Neutrophil (primary cell): Measurements from ENCODE around the gene PAAF1.

Experiments used
- H3K27ac ChIP-seq: fragments of 200-600 bp; sonication (generic); 2 replicates; pipeline ENCODE4 v1.5.1; 2016; ENCODE audit warnings: mild to moderate bottlenecking, moderate library complexity
- H3K27me3 ChIP-seq: fragments of 200-600 bp; sonication (generic); 2 replicates; pipeline ENCODE4 v1.6.0; 2016; ENCODE audit warnings: mild to moderate bottlenecking
- H3K36me3 ChIP-seq: fragments of 200-600 bp; sonication (generic); 2 replicates; pipeline ENCODE4 v1.5.1; 2017
- H3K4me1 ChIP-seq, 2 experiments: fragments of 200-600 bp in 1 of 2; sonication (generic) in 1 of 2; 1 replicate in 1 of 2; 2 replicates in 1 of 2; pipeline versions ENCODE4 v1.5.1 to v1.6.1; 2013 to 2016; ENCODE audit warnings: low read depth in 1 of 2, low read length in 1 of 2, mild to moderate bottlenecking in 1 of 2, moderate library complexity in 1 of 2; ENCODE audit not compliant: control insufficient read depth in 1 of 2, insufficient read depth in 1 of 2
- H3K4me3 ChIP-seq, 2 experiments: fragments of 200-600 bp in 1 of 2; sonication (generic) in 1 of 2; 1 replicate in 1 of 2; 2 replicates in 1 of 2; pipeline ENCODE4 v1.5.1; 2013 to 2016; ENCODE audit warnings: low read depth in 1 of 2, low read length in 1 of 2, mild to moderate bottlenecking in 1 of 2, moderate library complexity in 1 of 2
- H3K9me3 ChIP-seq: fragments of 200-600 bp; sonication (generic); 2 replicates; pipeline ENCODE4 v1.5.1; 2016
- CTCF ChIP-seq: fragments of 200-600 bp; sonication (generic); IDR thresholded peaks from 2 replicates; pipeline ENCODE4 v1.5.1; 2016; ENCODE audit warnings: antibody characterized with exemption

The PAAF1 gene

GRCh38 chr11:73851046-73851764 is 25.6 kb upstream of the PAAF1 start:
- no peak overlapping the region for H3K4me3 ChIP-seq
- no peak overlapping the region for H3K27ac ChIP-seq
- no peaks in the 10 kb centered on the region for H3K9me3 ChIP-seq
- no peaks in the 10 kb centered on the region for H3K4me1 ChIP-seq
- no peaks in the 10 kb centered on the region for H3K36me3 ChIP-seq
- TF ChIP-seq CTCF = no peak
- no peaks in the 10 kb centered on the region for H3K27me3 ChIP-seq

GRCh38 chr11:73852049-73852448 is 24.8 kb upstream of the PAAF1 start:
- no peak overlapping the region for H3K4me3 ChIP-seq
- H3K4me1 ChIP-seq = no peaks in the 10 kb centered on the region
- H3K36me3 ChIP-seq = no peaks in the 10 kb centered on the region
- H3K9me3 ChIP-seq = no peaks in the 10 kb centered on the region
- no peaks in the 10 kb centered on the region for H3K27me3 ChIP-seq
- no peak overlapping the region for H3K27ac ChIP-seq
- no peak for TF ChIP-seq CTCF

- H3K27ac ChIP-seq = no peak overlapping the region
- no peaks in the 10 kb centered on the region for H3K9me3 ChIP-seq
- no peaks in the 10 kb centered on the region for H3K36me3 ChIP-seq
- no peaks in the 10 kb centered on the region for H3K27me3 ChIP-seq
- H3K4me1 ChIP-seq = no peaks in the 10 kb centered on the region
- H3K4me3 ChIP-seq = no peak overlapping the region
- no peak for TF ChIP-seq CTCF
These were observed 22.1 kb upstream of the PAAF1 start for GRCh38 chr11:73854680-73855079.

- no peak for TF ChIP-seq CTCF
- Histone ChIP-seq H3K27me3 (no peaks in the 10 kb centered on the region), H3K4me3 (no peak overlapping the region), H3K9me3 (no peaks in the 10 kb centered on the region), H3K27ac (no peak overlapping the region), H3K4me1 (no peaks in the 10 kb centered on the region), H3K36me3 (no peaks in the 10 kb centered on the region)
These were observed 20.7 kb upstream of the PAAF1 start for GRCh38 chr11:73856031-73856567.

GRCh38 chr11:73859671-73860070 is 17.1 kb upstream of the PAAF1 start:
- H3K9me3 ChIP-seq = no peaks in the 10 kb centered on the region
- no peak for TF ChIP-seq CTCF
- H3K4me3 ChIP-seq = no peak overlapping the region
- H3K36me3 ChIP-seq = peaks cover 20% of the 10 kb centered on the region
- no peaks in the 10 kb centered on the region for H3K27me3 ChIP-seq
- H3K27ac ChIP-seq = no peak overlapping the region
- no peaks in the 10 kb centered on the region for H3K4me1 ChIP-seq
